K562 (cell line): Measurements from ENCODE around the gene CHST13. TPM values are rescaled to one million over a fixed set of nuclear protein-coding genes. Genes with fewer than 3 reads are reported as not detected.

Source experiments
- ATAC-seq: fragments of 200-7000 bp; cut with Tn5 transposase; 3 replicates; pipeline ENCODE4 v1.9.1; 2020; ENCODE audit warnings: moderate library complexity
- BruUV-seq: library from RNA; stranded (reverse); fragments of 400-500 nt; replicated peaks from 2 replicates; lab custom pipeline; 2021; lab: Mats Ljungman, UMichigan
- CTCF ChIA-PET: fragments of 300-600 bp; formaldehyde crosslinking; extraction: SDS; loops from one replicate; lab custom pipeline; 2021; ENCODE audit warnings: low intra/inter-chr PET ratio; lab: Yijun Ruan, JAX
- POLR2A ChIA-PET: fragments of 300-600, 350-650 bp; sonication (Branson Sonifier 250); formaldehyde crosslinking; extraction: SDS; loops from one replicate; lab custom pipeline; 2021; ENCODE audit warnings: antibody characterized with exemption, inconsistent platforms; lab: Yijun Ruan, JAX
- DNase-seq, 4 experiments: peaks; one replicate each; pipeline versions ENCODE4 v3.0.0 to v3.0.0-alpha.2; 2011 to 2018; ENCODE audit warnings: low spot score in 3 of 4, mixed read lengths in 3 of 4; ENCODE audit errors: extremely low read depth in 1 of 4
- FAIRE-seq: peaks from 2 replicates; lab custom pipeline; 2011; peaks lifted over from hg19 to GRCh38; lab: Jason Lieb, UNC
- H2AFZ ChIP-seq: 2 replicates; pipeline ENCODE4 v1.6.0; 2011; ENCODE audit warnings: low read depth, low read length, control low read depth, inconsistent platforms
- H3K27ac ChIP-seq: fragments of 200-600 bp; 3 replicates; pipeline ENCODE4 v1.8.0; 2011; ENCODE audit warnings: low read depth, mild to moderate bottlenecking, control low read depth, inconsistent platforms, low read length, moderate library complexity, mixed read lengths; ENCODE audit errors: extremely low read depth
- H3K27me3 ChIP-seq, 2 experiments: fragments of 300-600 bp in 1 of 2; 2 replicates in 1 of 2; 3 replicates in 1 of 2; pipeline versions ENCODE4 v1.6.0 to v1.8.0; 2011; ENCODE audit warnings: inconsistent platforms in 2 of 2, low read length in 2 of 2, mild to moderate bottlenecking in 1 of 2, mixed read lengths in 1 of 2, moderate library complexity in 1 of 2; ENCODE audit not compliant: control insufficient read depth in 2 of 2, insufficient read depth in 2 of 2
- H3K36me3 ChIP-seq: fragments of 300-600 bp; 3 replicates; pipeline ENCODE4 v1.8.0; 2011; ENCODE audit warnings: mild to moderate bottlenecking, low read length, inconsistent platforms; ENCODE audit not compliant: control insufficient read depth, insufficient read depth
- H3K4me1 ChIP-seq, 2 experiments: fragments of 200-600 bp in 1 of 2; replicated peaks in 1 of 2; 2 replicates in 1 of 2; 3 replicates in 1 of 2; pipeline versions ENCODE4 v1.5.1 to v1.8.0; 2011; ENCODE audit warnings: inconsistent platforms in 2 of 2, low read length in 2 of 2, mild to moderate bottlenecking in 1 of 2, mixed read lengths in 1 of 2, moderate library complexity in 1 of 2; ENCODE audit not compliant: control insufficient read depth in 2 of 2, insufficient read depth in 2 of 2
- H3K4me2 ChIP-seq: 2 replicates; pipeline ENCODE4 v1.6.1; 2011; ENCODE audit warnings: low read length, control low read depth, inconsistent platforms, mixed read lengths; ENCODE audit not compliant: insufficient read depth
- H3K4me3 ChIP-seq: fragments of 200-600 bp; sonication (generic), shearing (Covaris generic); 2 replicates; pipeline ENCODE4 v1.5.1; 2016; ENCODE audit warnings: control low read depth, inconsistent platforms
- H3K79me2 ChIP-seq: fragments of 200-600 bp; 3 replicates; pipeline ENCODE4 v1.8.0; 2011; ENCODE audit warnings: low read length, inconsistent platforms; ENCODE audit not compliant: control insufficient read depth, insufficient read depth
- H3K9ac ChIP-seq, 2 experiments: 2 replicates each; pipeline versions ENCODE4 v1.6.0 to v1.6.1; 2011; ENCODE audit warnings: low read depth in 2 of 2, low read length in 2 of 2, control low read depth in 1 of 2, inconsistent platforms in 1 of 2, mild to moderate bottlenecking in 1 of 2, mixed read lengths in 1 of 2; ENCODE audit not compliant: insufficient read depth in 1 of 2
- H3K9me1 ChIP-seq: one replicate; pipeline ENCODE4 v1.6.0; 2011; ENCODE audit warnings: inconsistent platforms, mild to moderate bottlenecking, low read length, moderate library complexity; ENCODE audit not compliant: control insufficient read depth, insufficient read depth
- H3K9me3 ChIP-seq: replicated peaks from 2 replicates; pipeline ENCODE4 v1.5.1; 2011; ENCODE audit warnings: low read depth, low read length, inconsistent platforms; ENCODE audit not compliant: control insufficient read depth, insufficient read depth
- H4K20me1 ChIP-seq: replicated peaks from 2 replicates; pipeline ENCODE4 v1.6.1; 2011; ENCODE audit warnings: low read length, inconsistent platforms, mixed read lengths; ENCODE audit not compliant: control insufficient read depth, insufficient read depth
- HLTF ChIP-seq: fragments of 450-650 bp; IDR thresholded peaks from 2 replicates; pipeline ENCODE4 v1.6.1; 2016
- SMAD1 ChIP-seq: fragments of 150-350 bp; IDR thresholded peaks from 2 replicates; pipeline ENCODE4 v1.6.1; 2014; ENCODE audit warnings: low read length, low read depth; ENCODE audit not compliant: partially characterized antibody
- WGBS: fragments of 100-300 bp; shearing (Covaris generic); methylation state at CpG from one replicate; pipeline ENCODE4 v1.1.6; 2016; ENCODE audit warnings: low coverage, mixed read lengths; ENCODE audit not compliant: insufficient coverage; ENCODE audit errors: missing lambda C conversion rate; 5-methylcytosine and 5-hydroxymethylcytosine counted together
- in situ Hi-C: fragments of 300-500 bp; cut with MboI; formaldehyde crosslinking; loops from 4 replicates; pipeline ENCODE4 v1.15.0; 2018; ENCODE audit warnings: inconsistent platforms, mixed read lengths
- intact Hi-C: fragments of 100-400 bp; cut with micrococcal nuclease; formaldehyde crosslinking; loops from 2 replicates; pipeline ENCODE4 v1.14.2; 2022
- polyA plus RNA-seq, 8 experiments: library from polyadenylated mRNA; depleted of rRNA in 4 of 8; stranded (reverse) in 5 of 8; unstranded in 3 of 8; fragments of >200 nt; fragmentation: Nextera tagmentation in 2 of 8; fragmentation: Illumina TruSeq in 1 of 8; extraction: Ambion mirVana in 2 of 8; extraction: Trizol in 1 of 8; gene quantifications; 2 replicates each; pipeline versions ENCODE4 v1.2.1 to v1.2.3, GENCODE V29; 2011 to 2014; ENCODE audit warnings: inconsistent platforms in 1 of 8, missing spikeins in 1 of 8
- total RNA-seq, 7 experiments: library from RNA; depleted of rRNA in 6 of 7; stranded (reverse); fragments of >200 nt in 6 of 7; fragmentation: Illumina TruSeq in 2 of 7; extraction: Trizol in 2 of 7; gene quantifications; 2 replicates each; pipeline versions ENCODE4 v1.2.1 to v1.2.3, GENCODE V29; 2011 to 2021; ENCODE audit warnings: low replicate concordance in 1 of 7

CHST13 gene
- total and polyA plus RNA-seq, 9 of the 15 experiments (the other 6 are each of a cell fraction or from before 2014, with no cell fraction given): not detected

DNA sequence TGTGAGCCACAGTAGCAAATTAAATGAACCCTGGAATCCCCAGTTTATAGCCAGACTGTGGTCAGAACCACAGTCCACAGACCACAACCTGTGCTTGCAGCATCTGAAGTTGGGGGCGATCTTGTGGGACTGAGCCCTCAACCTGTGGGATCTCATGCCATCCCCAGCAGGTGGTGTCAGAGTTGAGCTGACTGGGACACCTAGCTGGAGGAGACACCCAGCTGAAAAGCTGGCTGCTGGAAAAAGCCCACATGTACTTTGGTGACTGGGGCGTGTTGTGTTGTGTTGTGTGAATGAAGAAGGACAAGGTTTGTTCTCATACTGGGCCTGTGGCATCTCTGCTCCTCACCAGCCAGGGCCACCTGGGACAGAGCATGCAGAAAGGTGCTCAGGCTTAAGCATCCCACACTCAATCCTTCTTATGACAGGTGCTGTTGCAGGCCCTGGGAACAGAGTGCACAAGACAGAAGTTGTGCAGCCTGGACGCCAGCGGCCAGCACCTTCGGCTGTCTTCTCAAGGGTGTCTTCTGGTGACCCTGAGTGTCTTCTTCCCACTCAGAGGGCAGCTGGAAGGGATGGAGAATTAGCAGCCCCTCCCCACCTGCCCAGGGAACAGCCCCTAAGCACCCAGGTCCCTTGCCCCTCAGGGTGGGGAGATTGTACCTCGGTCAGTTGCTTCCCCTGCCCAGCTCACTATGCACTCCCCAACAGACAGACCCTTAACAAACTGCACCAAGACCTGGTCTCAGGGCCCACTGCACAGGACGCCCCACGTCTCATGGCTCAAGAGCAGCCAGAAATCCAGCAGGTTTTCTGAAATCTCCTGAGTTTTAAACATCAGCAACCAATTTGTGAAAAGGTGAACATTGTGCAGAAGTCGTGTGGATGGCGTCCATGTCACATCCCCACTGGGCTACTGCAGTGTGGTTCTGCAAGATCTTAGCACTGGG, 4.2 kb upstream of the CHST13 start:
- no peak overlapping the region for H3K4me2 ChIP-seq
- H3K9me1 ChIP-seq: no peaks in the 10 kb centered on the region
- no peak overlapping the region for H2AFZ ChIP-seq
- CTCF ChIA-PET: no interaction called here
- H3K79me2 ChIP-seq: no peaks in the 10 kb centered on the region
- in situ Hi-C loops: no loop called here
- no peak for FAIRE-seq
- H3K27ac ChIP-seq: no peak overlapping the region
- intact Hi-C loops: loop anchor here (10.0 kb wide), 2 partner anchors 145 to 225 kb away; no protein-coding TSS in a partner anchor
- H3K4me1 ChIP-seq: peaks cover 0 to 12% of the 10 kb centered on the region in 2 experiments; a peak in 2 of 5 replicates
- TF ChIP-seq HLTF: no peak
- TF ChIP-seq SMAD1: no peak
- TF ChIP-seq, all 486 proteins: peak for 0
- no TSS peak for BruUV-seq
- Histone ChIP-seq H3K36me3 (no peaks in the 10 kb centered on the region), H3K4me3 (no peak overlapping the region), H3K9ac (no peak overlapping the region), H3K27me3 (peaks cover 0 to 11% of the 10 kb centered on the region in 2 experiments; a peak in 1 of 5 replicates), H4K20me1 (peaks cover 3% of the 10 kb centered on the region; the same call in 1 of the 2 replicates), H3K9me3 (no peaks in the 10 kb centered on the region)
- ATAC-seq (no peak), DNase-seq (no peak)
- POLR2A ChIA-PET: interaction anchor here (0.6 kb wide), 1 partner anchor 106 kb away, joined by 4 read pairs; no protein-coding TSS in a partner anchor
- WGBS: 0% methylated on average over 10 of the region's 10 CpGs
